NCI-H526 treated with DMSO at 0.1 percent for 48 hours (cell line): ENCODE measurements around the gene MAP3K9.
"Not testable (repeated sequence)": the region's sequence is repeated elsewhere in the genome, so short reads cannot be mapped to it uniquely, and the experiment has no call there.

Experiments used
- DNase-seq: peaks from one replicate; lab custom pipeline; 2025; lab: John Stamatoyannopoulos, UW

MAP3K9 gene

GRCh38 chr14:70724110-70724509 lies 85.2 kb downstream of the MAP3K9 start:
- DNase-seq: no peak

GRCh38 chr14:70723276-70723675 lies 86.0 kb downstream of the MAP3K9 start:
- DNase-seq: no peak

GRCh38 chr14:70722418-70722817 lies 86.9 kb downstream of the MAP3K9 start:
- no peak for DNase-seq

- DNase-seq: no peak
Observed at GRCh38 chr14:70721542-70721941, 87.8 kb downstream of the MAP3K9 start.

- no peak for DNase-seq
Observed at GRCh38 chr14:70718383-70719118, 90.8 kb downstream of the MAP3K9 start.

- no peak for DNase-seq
Observed at GRCh38 chr14:70716958-70717357, 92.4 kb downstream of the MAP3K9 start.

- DNase-seq: no peak
Observed at GRCh38 chr14:70716483-70716882, 92.8 kb downstream of the MAP3K9 start.

- no peak for DNase-seq
Observed at GRCh38 chr14:70714055-70714550, 95.2 kb downstream of the MAP3K9 start.

- no peak for DNase-seq
Observed at GRCh38 chr14:70713511-70713916, 95.8 kb downstream of the MAP3K9 start.

GRCh38 chr14:70713096-70713495 lies 96.2 kb downstream of the MAP3K9 start:
- no peak for DNase-seq

GRCh38 chr14:70711451-70711850 lies 97.9 kb downstream of the MAP3K9 start:
- DNase-seq: no peak

GRCh38 chr14:70709726-70710382 lies 99.5 kb downstream of the MAP3K9 start:
- DNase-seq: no peak

- DNase-seq: no peak
Observed at GRCh38 chr14:70708717-70709570, 100.4 kb downstream of the MAP3K9 start.

- DNase-seq: no peak
Observed at GRCh38 chr14:70707138-70708038, 101.9 kb downstream of the MAP3K9 start.

GRCh38 chr14:70706177-70706576 lies 103.1 kb downstream of the MAP3K9 start:
- no peak for DNase-seq

- no peak for DNase-seq
Observed at GRCh38 chr14:70704960-70705359, 104.4 kb downstream of the MAP3K9 start.

- DNase-seq: not testable (repeated sequence)
Observed at GRCh38 chr14:70703621-70704168, 105.6 kb downstream of the MAP3K9 start.

GRCh38 chr14:70702161-70702560 lies 107.2 kb downstream of the MAP3K9 start:
- DNase-seq: no peak

- no peak for DNase-seq
Observed at GRCh38 chr14:70701610-70702009, 107.7 kb downstream of the MAP3K9 start.

- no peak for DNase-seq
Observed at GRCh38 chr14:70700955-70701585, 108.2 kb downstream of the MAP3K9 start.

- DNase-seq: no peak
Observed at GRCh38 chr14:70699646-70700045, 109.7 kb downstream of the MAP3K9 start.
